Mesothelial cell of epicardium (in vitro differentiated cells): ENCODE measurements around the gene UNK. TPM values are rescaled to one million over a fixed set of nuclear protein-coding genes. Genes with fewer than 3 reads are reported as not detected.

Experiments
- DNase-seq, 2 experiments: peaks; one replicate each; pipeline ENCODE4 v3.0.0; 2021; ENCODE audit warnings: low spot score in 2 of 2; ENCODE audit not compliant: unreplicated experiment in 2 of 2
- H3K27ac Mint-ChIP-seq: 2 replicates; pipeline ENCODE4 v1.8.0; 2021; ENCODE audit warnings: mixed read lengths
- H3K27me3 Mint-ChIP-seq: 2 replicates; pipeline ENCODE4 v1.8.0; 2021; ENCODE audit warnings: low read depth, mixed read lengths
- H3K36me3 Mint-ChIP-seq: 2 replicates; pipeline ENCODE4 v1.8.0; 2021; ENCODE audit warnings: mixed read lengths
- H3K4me1 Mint-ChIP-seq: 2 replicates; pipeline ENCODE4 v1.8.0; 2021; ENCODE audit warnings: mixed read lengths
- H3K4me3 Mint-ChIP-seq: 2 replicates; pipeline ENCODE4 v1.8.0; 2021; ENCODE audit warnings: mild to moderate bottlenecking, moderate library complexity, mixed read lengths
- H3K9me3 Mint-ChIP-seq: 2 replicates; pipeline ENCODE4 v1.8.0; 2021; ENCODE audit warnings: mixed read lengths
- CTCF ChIP-seq: fragments of 200-600 bp; sonication (generic); IDR thresholded peaks from one replicate; pipeline ENCODE4 v1.5.0; 2021; ENCODE audit warnings: antibody characterized with exemption; ENCODE audit not compliant: unreplicated experiment
- total RNA-seq: library from RNA; stranded (reverse); gene quantifications from 3 replicates; pipeline ENCODE4 v1.2.1, GENCODE V29; 2021

UNK gene
- total RNA-seq, 1 donor from 2014 or later, result 66.4 TPM

- Mint-ChIP-seq H3K4me1 (peaks cover 47% of the 10 kb centered on the region), H3K27ac (peak overlapping the region; percentile 99), H3K4me3 (peak overlapping the region; percentile 97), H3K36me3 (peaks cover 22% of the 10 kb centered on the region), H3K27me3 (peaks cover 1% of the 10 kb centered on the region), H3K9me3 (no peaks in the 10 kb centered on the region)
- no peak for TF ChIP-seq CTCF
- peak; percentile 88 to 95 for DNase-seq
These were observed 5.2 kb upstream of the UNK start for GRCh38 chr17:75779250-75779986.

GRCh38 chr17:75779987-75780889, 4.4 kb upstream of the UNK start:
- Mint-ChIP-seq H3K27me3 (peaks cover 1% of the 10 kb centered on the region), H3K9me3 (no peaks in the 10 kb centered on the region), H3K4me1 (peaks cover 50% of the 10 kb centered on the region), H3K27ac (peak overlapping the region; percentile 99), H3K36me3 (peaks cover 22% of the 10 kb centered on the region), H3K4me3 (peak overlapping the region; percentile 97)
- TF ChIP-seq CTCF, result no peak
- DNase-seq, result no peak

DNA sequence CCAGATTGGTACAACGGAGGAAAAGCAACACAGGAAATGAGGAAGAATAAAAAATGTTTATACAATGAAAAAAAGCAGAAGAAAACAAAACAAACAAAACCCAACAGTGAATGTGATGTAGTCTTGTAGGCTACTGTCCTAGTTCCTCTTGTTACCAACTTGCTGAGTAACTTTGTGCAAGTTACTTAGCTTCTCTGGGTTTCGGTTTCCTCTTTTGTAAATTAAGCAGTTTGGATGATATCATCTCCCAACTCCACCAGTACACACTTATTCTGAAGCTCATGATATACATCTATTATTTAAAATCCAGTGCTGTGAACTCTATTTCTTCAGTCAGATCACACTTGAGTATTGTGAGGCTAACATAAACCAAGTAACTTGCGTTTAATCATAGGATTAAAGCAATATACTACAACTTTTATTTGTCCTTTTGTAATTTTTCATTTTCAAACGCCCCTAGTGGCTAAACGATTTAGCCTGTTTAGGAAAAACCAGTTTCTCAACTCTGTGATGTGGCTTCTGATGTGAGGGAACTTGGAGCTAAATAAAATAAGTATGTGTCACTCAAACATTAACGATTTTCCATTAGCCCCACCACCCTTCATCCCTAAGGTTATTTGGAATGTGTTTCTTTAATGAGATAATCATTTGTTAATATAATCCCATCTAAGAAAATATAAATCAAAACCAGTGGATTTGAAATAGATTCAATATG, 1.4 kb upstream of the UNK start:
- Mint-ChIP-seq H3K4me3 (peak overlapping the region; percentile 79), H3K4me1 (peaks cover 41% of the 10 kb centered on the region), H3K27me3 (peaks cover 1% of the 10 kb centered on the region), H3K27ac (peak overlapping the region; percentile 99), H3K9me3 (no peaks in the 10 kb centered on the region), H3K36me3 (peaks cover 9% of the 10 kb centered on the region)
- DNase-seq, result no peak
- peak; percentile 81 for TF ChIP-seq CTCF

DNA sequence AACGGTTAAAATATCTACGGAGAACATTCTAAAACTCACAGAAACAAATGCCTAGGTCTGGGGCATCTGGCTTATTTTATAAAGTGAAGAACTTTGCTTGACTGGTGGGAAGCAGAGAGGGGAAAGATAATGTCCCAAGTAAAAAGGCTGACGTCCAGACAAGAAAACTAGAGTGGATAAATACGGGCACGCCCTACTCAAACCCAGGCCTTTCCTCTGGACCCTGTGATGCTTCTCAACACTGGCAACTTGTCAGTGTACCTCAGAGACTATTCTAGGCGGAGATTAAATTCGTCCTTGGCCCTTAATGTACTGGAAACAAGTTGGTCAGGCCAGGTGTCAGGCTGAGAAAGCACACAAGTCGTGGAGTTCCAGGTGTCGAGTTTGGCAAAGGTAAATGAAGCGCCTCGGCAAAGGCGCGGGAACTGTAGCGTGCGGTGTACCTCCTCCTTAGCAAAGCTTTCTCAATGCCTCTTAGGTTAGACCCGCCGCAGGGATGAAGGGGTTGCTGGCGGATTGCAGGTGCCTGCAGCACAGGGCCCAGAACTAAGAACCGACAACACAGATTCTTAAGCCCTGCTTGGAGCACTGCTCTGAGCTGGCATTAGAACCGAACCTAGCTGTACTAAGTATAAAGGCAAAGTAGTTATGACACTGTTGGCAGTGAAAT, 668 bp upstream of the UNK start:
- peaks cover 1% of the 10 kb centered on the region for H3K27me3 Mint-ChIP-seq
- peaks cover 44% of the 10 kb centered on the region for H3K4me1 Mint-ChIP-seq
- H3K27ac Mint-ChIP-seq, result peak overlapping the region; percentile 99
- DNase-seq, result peak in 1 of 2 experiments; percentile 48
- TF ChIP-seq CTCF, result no peak
- H3K9me3 Mint-ChIP-seq, result no peaks in the 10 kb centered on the region
- H3K36me3 Mint-ChIP-seq, result peaks cover 3% of the 10 kb centered on the region
- peak overlapping the region; percentile 79 for H3K4me3 Mint-ChIP-seq
